Type B pancreatic cell (in vitro differentiated cells): Measurements from ENCODE around the gene SDK1. TPM values are rescaled to one million over a fixed set of nuclear protein-coding genes. Genes with fewer than 3 reads are reported as not detected.

ENCODE experiments used
- DNase-seq: peaks from one replicate; pipeline ENCODE4 v3.0.0; 2021; ENCODE audit warnings: mixed read lengths; ENCODE audit not compliant: unreplicated experiment; ENCODE audit errors: extremely low spot score
- H3K27ac Mint-ChIP-seq: 2 replicates; pipeline ENCODE4 v1.8.0; 2021; ENCODE audit warnings: mild to moderate bottlenecking, mixed read lengths
- H3K27me3 Mint-ChIP-seq: 2 replicates; pipeline ENCODE4 v1.8.0; 2021; ENCODE audit warnings: mixed read lengths
- H3K36me3 Mint-ChIP-seq: 2 replicates; pipeline ENCODE4 v1.8.0; 2021; ENCODE audit warnings: mixed read lengths
- H3K4me1 Mint-ChIP-seq: one replicate; pipeline ENCODE4 v1.8.0; 2021; ENCODE audit warnings: mixed read lengths; ENCODE audit not compliant: unreplicated experiment
- H3K4me3 Mint-ChIP-seq: 2 replicates; pipeline ENCODE4 v1.8.0; 2021; ENCODE audit warnings: mild to moderate bottlenecking, mixed read lengths
- H3K9me3 Mint-ChIP-seq: 2 replicates; pipeline ENCODE4 v1.8.0; 2021; ENCODE audit warnings: mixed read lengths
- CTCF ChIP-seq: fragments of 200-600 bp; sonication (generic); conservative IDR thresholded peaks from 2 replicates; pipeline ENCODE4 v1.5.0; 2021; ENCODE audit warnings: antibody characterized with exemption, mild to moderate bottlenecking
- total RNA-seq: library from RNA; stranded (reverse); gene quantifications from 2 replicates; pipeline ENCODE4 v1.2.1, GENCODE V29; 2021; ENCODE audit warnings: low replicate concordance

The SDK1 gene
- total RNA-seq, 1 donor from 2014 or later, result 26.1 TPM

GRCh38 chr7:4190010-4190981 is 889.2 kb downstream of the SDK1 start:
- H3K36me3 Mint-ChIP-seq, result peaks cover 5% of the 10 kb centered on the region
- peaks cover 6% of the 10 kb centered on the region for H3K9me3 Mint-ChIP-seq
- no peaks in the 10 kb centered on the region for H3K27me3 Mint-ChIP-seq
- no peak for DNase-seq
- no peak overlapping the region for H3K27ac Mint-ChIP-seq
- peaks cover 23% of the 10 kb centered on the region for H3K4me1 Mint-ChIP-seq
- no peak for TF ChIP-seq CTCF
- peak overlapping the region; percentile 20 for H3K4me3 Mint-ChIP-seq

- Mint-ChIP-seq H3K9me3 (peaks cover 6% of the 10 kb centered on the region), H3K36me3 (peaks cover 5% of the 10 kb centered on the region), H3K27ac (no peak overlapping the region), H3K4me3 (no peak overlapping the region), H3K4me1 (peaks cover 16% of the 10 kb centered on the region), H3K27me3 (no peaks in the 10 kb centered on the region)
- DNase-seq, result no peak
- TF ChIP-seq CTCF, result no peak
These were observed 890.0 kb downstream of the SDK1 start for GRCh38 chr7:4191046-4191445.

GRCh38 chr7:4191525-4191924 is 890.5 kb downstream of the SDK1 start:
- Mint-ChIP-seq H3K4me1 (peaks cover 15% of the 10 kb centered on the region), H3K4me3 (no peak overlapping the region), H3K27me3 (no peaks in the 10 kb centered on the region), H3K27ac (no peak overlapping the region), H3K9me3 (peaks cover 6% of the 10 kb centered on the region), H3K36me3 (peaks cover 5% of the 10 kb centered on the region)
- DNase-seq, result no peak
- no peak for TF ChIP-seq CTCF

DNA sequence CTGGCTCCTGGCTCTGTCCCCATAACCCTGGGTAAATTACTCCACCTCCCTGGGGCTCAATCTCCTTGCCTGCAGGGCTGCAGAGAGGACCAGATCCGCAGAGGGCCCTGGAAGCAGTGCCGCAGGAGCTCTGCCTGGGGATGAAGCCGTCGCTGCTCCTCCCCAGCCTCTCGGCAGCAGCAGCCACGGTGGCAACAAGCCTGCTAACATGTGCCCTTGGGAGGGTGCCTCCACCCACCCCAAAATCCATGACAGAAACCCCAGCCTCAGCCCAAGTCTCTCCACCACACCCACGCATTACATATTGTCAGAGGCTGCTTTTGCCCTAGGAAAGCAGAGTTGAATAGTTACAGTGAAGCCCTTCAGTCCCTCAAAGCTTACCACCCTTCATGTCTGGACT is 894.6 kb downstream of the SDK1 start:
- DNase-seq, result no peak
- no peak overlapping the region for H3K4me3 Mint-ChIP-seq
- no peaks in the 10 kb centered on the region for H3K27me3 Mint-ChIP-seq
- H3K9me3 Mint-ChIP-seq, result no peaks in the 10 kb centered on the region
- no peaks in the 10 kb centered on the region for H3K36me3 Mint-ChIP-seq
- H3K4me1 Mint-ChIP-seq, result no peaks in the 10 kb centered on the region
- TF ChIP-seq CTCF, result no peak
- no peak overlapping the region for H3K27ac Mint-ChIP-seq

GRCh38 chr7:4196121-4196819 is 895.2 kb downstream of the SDK1 start:
- no peak for DNase-seq
- Mint-ChIP-seq H3K4me1 (no peaks in the 10 kb centered on the region), H3K27me3 (no peaks in the 10 kb centered on the region), H3K27ac (no peak overlapping the region), H3K9me3 (no peaks in the 10 kb centered on the region), H3K4me3 (no peak overlapping the region), H3K36me3 (no peaks in the 10 kb centered on the region)
- TF ChIP-seq CTCF, result no peak
